Liver (tissue), 9 donors: ENCODE measurements around the gene TREML2. TPM values are rescaled to one million over a fixed set of nuclear protein-coding genes. Genes with fewer than 3 reads are reported as not detected.

Experiments
- DNase-seq: peaks from one replicate; pipeline ENCODE4 v3.0.0-alpha.2; 2017; ENCODE audit warnings: low spot score
- H3K27ac ChIP-seq, 2 donors: one replicate each; pipeline ENCODE4 v1.7.0; 2013; ENCODE audit warnings: inconsistent platforms in 2 of 2, low read length in 2 of 2, control low read depth in 1 of 2, low read depth in 1 of 2, mild to moderate bottlenecking in 1 of 2
- H3K27me3 ChIP-seq, 4 donors: one replicate each; pipeline versions ENCODE4 v1.6.1 to v1.7.0; 2013; ENCODE audit warnings: low read length in 3 of 4, inconsistent platforms in 1 of 4, mild to moderate bottlenecking in 1 of 4, moderate library complexity in 1 of 4; ENCODE audit not compliant: control insufficient read depth in 4 of 4, insufficient read depth in 4 of 4
- H3K36me3 ChIP-seq, 4 donors: one replicate each; pipeline versions ENCODE4 v1.6.1 to v1.7.0; 2013; ENCODE audit warnings: low read length in 3 of 4, mild to moderate bottlenecking in 3 of 4, low read depth in 1 of 4, moderate library complexity in 1 of 4; ENCODE audit not compliant: control insufficient read depth in 4 of 4, insufficient read depth in 3 of 4
- H3K4me1 ChIP-seq, 4 donors: one replicate each; pipeline versions ENCODE4 v1.6.1 to v1.7.0; 2013; ENCODE audit warnings: low read length in 3 of 4, mild to moderate bottlenecking in 3 of 4, moderate library complexity in 1 of 4; ENCODE audit not compliant: control insufficient read depth in 4 of 4, insufficient read depth in 4 of 4
- H3K4me3 ChIP-seq, 3 donors: one replicate each; pipeline versions ENCODE4 v1.6.1 to v1.7.0; 2013; ENCODE audit warnings: low read length in 3 of 3, control low read depth in 1 of 3, low read depth in 1 of 3, mild to moderate bottlenecking in 1 of 3
- H3K9ac ChIP-seq, 2 donors: one replicate each; pipeline ENCODE4 v1.7.0; 2013; ENCODE audit warnings: low read length in 2 of 2, mild to moderate bottlenecking in 2 of 2, moderate library complexity in 2 of 2, control low read depth in 1 of 2, low read depth in 1 of 2
- H3K9me3 ChIP-seq, 4 donors: one replicate each; pipeline versions ENCODE4 v1.6.1 to v1.7.0; 2013; ENCODE audit warnings: low read length in 3 of 4; ENCODE audit not compliant: control insufficient read depth in 4 of 4
- ATF3 ChIP-seq: IDR thresholded peaks from 2 replicates; pipeline ENCODE4 v1.6.1; 2016; ENCODE audit warnings: antibody characterized with exemption
- EGR1 ChIP-seq, 2 donors: IDR thresholded peaks; 2 replicates each; pipeline ENCODE4 v1.6.1; 2016 to 2018; ENCODE audit warnings: antibody characterized with exemption in 2 of 2, low read depth in 2 of 2
- FOXA1 ChIP-seq: IDR thresholded peaks from 2 replicates; pipeline ENCODE4 v1.6.1; 2016; ENCODE audit warnings: antibody characterized with exemption
- GABPA ChIP-seq, 2 donors: IDR thresholded peaks in 1 of 2; conservative IDR thresholded peaks in 1 of 2; 2 replicates each; pipeline ENCODE4 v1.6.1; 2016; ENCODE audit warnings: antibody characterized with exemption in 2 of 2, mild to moderate bottlenecking in 1 of 2, moderate library complexity in 1 of 2
- HNF4A ChIP-seq, 2 donors: conservative IDR thresholded peaks; 2 replicates each; pipeline ENCODE4 v1.6.1; 2016; ENCODE audit warnings: antibody characterized with exemption in 2 of 2, mild to moderate bottlenecking in 2 of 2
- HNF4G ChIP-seq: IDR thresholded peaks from 2 replicates; pipeline ENCODE4 v1.6.1; 2016; ENCODE audit warnings: antibody characterized with exemption
- JUND ChIP-seq, 2 donors: IDR thresholded peaks; 2 replicates each; pipeline ENCODE4 v1.6.1; 2016; ENCODE audit warnings: antibody characterized with exemption in 2 of 2
- NR2F2 ChIP-seq: IDR thresholded peaks from 2 replicates; pipeline ENCODE4 v1.6.1; 2016; ENCODE audit warnings: antibody characterized with exemption
- RAD21 ChIP-seq, 2 donors: IDR thresholded peaks; 2 replicates each; pipeline ENCODE4 v1.6.1; 2016; ENCODE audit warnings: antibody characterized with exemption in 2 of 2, mild to moderate bottlenecking in 2 of 2
- RXRA ChIP-seq, 2 donors: IDR thresholded peaks; 2 replicates each; pipeline ENCODE4 v1.6.1; 2017 to 2018; ENCODE audit warnings: antibody characterized with exemption in 2 of 2, mild to moderate bottlenecking in 1 of 2
- SP1 ChIP-seq: IDR thresholded peaks from 2 replicates; pipeline ENCODE4 v1.6.1; 2018; ENCODE audit warnings: antibody characterized with exemption, mild to moderate bottlenecking
- TAF1 ChIP-seq: conservative IDR thresholded peaks from 2 replicates; pipeline ENCODE4 v1.6.1; 2016; ENCODE audit warnings: antibody characterized with exemption, mild to moderate bottlenecking
- YY1 ChIP-seq: IDR thresholded peaks from 2 replicates; pipeline ENCODE4 v1.6.1; 2016; ENCODE audit warnings: antibody characterized with exemption, mild to moderate bottlenecking
- WGBS: extraction: QIAGEN DNeasy Blood & Tissue Kit; methylation state at CpG from one replicate; pipeline ENCODE4 v1.1.7; 2013; 5-methylcytosine and 5-hydroxymethylcytosine counted together
- polyA plus RNA-seq, 2 donors: library from polyadenylated mRNA; stranded (reverse) in 1 of 2; unstranded in 1 of 2; fragments of 200-250 nt in 1 of 2; fragments of >200 nt in 1 of 2; fragmentation: Nextera tagmentation in 1 of 2; extraction: Ambion mirVana in 1 of 2; gene quantifications; one replicate each; pipeline versions ENCODE4 v1.2.1 to v1.2.3, GENCODE V29; 2013 to 2015
- total RNA-seq, 2 donors: library from RNA; depleted of rRNA; stranded (reverse); fragments of >200 nt; gene quantifications; one replicate each; pipeline ENCODE4 v1.2.3, GENCODE V29; 2014
- TF ChIP-seq, protein P1 (sequence below): fragments of 150-350 bp; IDR thresholded peaks from 2 replicates; pipeline ENCODE4 v1.5.1; 2017; ENCODE audit warnings: improper control_type of control experiment, low read depth, low read length; ENCODE audit not compliant: missing input control
- TF ChIP-seq, protein P2 (sequence below): IDR thresholded peaks from 2 replicates; pipeline ENCODE4 v1.6.1; 2016; ENCODE audit warnings: antibody characterized with exemption
- TF ChIP-seq, protein P3 (sequence below): IDR thresholded peaks from 2 replicates; pipeline ENCODE4 v1.6.1; 2016; ENCODE audit warnings: antibody characterized with exemption, mild to moderate bottlenecking
- donor health status: healthy.
- donor health status: healthy.
- donor health status: healthy.
- donor health status: healthy.
- donor health status: healthy.

The TREML2 gene
- total and polyA plus RNA-seq, 4 donors = 0.03 to 9.8 (median 0.23) TPM

GRCh38 chr6:41156771-41157170 is 44.2 kb downstream of the TREML2 start:
- Histone ChIP-seq H3K27me3 (no peaks in the 10 kb centered on the region), H3K9me3 (no peaks in the 10 kb centered on the region), H3K36me3 (no peaks in the 10 kb centered on the region), H3K9ac (no peak overlapping the region), H3K4me3 (no peak overlapping the region), H3K4me1 (no peaks in the 10 kb centered on the region), H3K27ac (no peak overlapping the region)
- no peak for TF ChIP-seq HNF4A (conservative IDR thresholded peaks at IDR 0.05)
- no peak for DNase-seq
- WGBS = 93% methylated on average over 6 of the region's 6 CpGs

GRCh38 chr6:41156001-41156400 is 44.9 kb downstream of the TREML2 start:
- Histone ChIP-seq H3K27me3 (no peaks in the 10 kb centered on the region), H3K9ac (no peak overlapping the region), H3K9me3 (no peaks in the 10 kb centered on the region), H3K36me3 (no peaks in the 10 kb centered on the region), H3K27ac (no peak overlapping the region), H3K4me3 (no peak overlapping the region), H3K4me1 (no peaks in the 10 kb centered on the region)
- DNase-seq = no peak
- TF ChIP-seq FOXA1 (no peak), SP1 (no peak), HNF4A (conservative IDR thresholded peaks at IDR 0.05) (no peak), ATF3 (no peak), RXRA (IDR thresholded peaks at IDR 0.05) (no peak), JUND (IDR thresholded peaks at IDR 0.05) (no peak), EGR1 (IDR thresholded peaks at IDR 0.05; ENCODE audit: low read depth in 2 of 2) (no peak), RAD21 (IDR thresholded peaks at IDR 0.05) (no peak), YY1 (no peak), GABPA (IDR thresholded peaks at IDR 0.05 in 1 of 2, conservative IDR thresholded peaks at IDR 0.05 in 1 of 2) (no peak), TAF1 (no peak)
- TF ChIP-seq, protein P1, sequence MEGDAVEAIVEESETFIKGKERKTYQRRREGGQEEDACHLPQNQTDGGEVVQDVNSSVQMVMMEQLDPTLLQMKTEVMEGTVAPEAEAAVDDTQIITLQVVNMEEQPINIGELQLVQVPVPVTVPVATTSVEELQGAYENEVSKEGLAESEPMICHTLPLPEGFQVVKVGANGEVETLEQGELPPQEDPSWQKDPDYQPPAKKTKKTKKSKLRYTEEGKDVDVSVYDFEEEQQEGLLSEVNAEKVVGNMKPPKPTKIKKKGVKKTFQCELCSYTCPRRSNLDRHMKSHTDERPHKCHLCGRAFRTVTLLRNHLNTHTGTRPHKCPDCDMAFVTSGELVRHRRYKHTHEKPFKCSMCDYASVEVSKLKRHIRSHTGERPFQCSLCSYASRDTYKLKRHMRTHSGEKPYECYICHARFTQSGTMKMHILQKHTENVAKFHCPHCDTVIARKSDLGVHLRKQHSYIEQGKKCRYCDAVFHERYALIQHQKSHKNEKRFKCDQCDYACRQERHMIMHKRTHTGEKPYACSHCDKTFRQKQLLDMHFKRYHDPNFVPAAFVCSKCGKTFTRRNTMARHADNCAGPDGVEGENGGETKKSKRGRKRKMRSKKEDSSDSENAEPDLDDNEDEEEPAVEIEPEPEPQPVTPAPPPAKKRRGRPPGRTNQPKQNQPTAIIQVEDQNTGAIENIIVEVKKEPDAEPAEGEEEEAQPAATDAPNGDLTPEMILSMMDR = no peak
- TF ChIP-seq, protein P2, sequence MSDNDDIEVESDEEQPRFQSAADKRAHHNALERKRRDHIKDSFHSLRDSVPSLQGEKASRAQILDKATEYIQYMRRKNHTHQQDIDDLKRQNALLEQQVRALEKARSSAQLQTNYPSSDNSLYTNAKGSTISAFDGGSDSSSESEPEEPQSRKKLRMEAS = no peak
- 89% methylated on average over 4 of the region's 4 CpGs for WGBS

DNA sequence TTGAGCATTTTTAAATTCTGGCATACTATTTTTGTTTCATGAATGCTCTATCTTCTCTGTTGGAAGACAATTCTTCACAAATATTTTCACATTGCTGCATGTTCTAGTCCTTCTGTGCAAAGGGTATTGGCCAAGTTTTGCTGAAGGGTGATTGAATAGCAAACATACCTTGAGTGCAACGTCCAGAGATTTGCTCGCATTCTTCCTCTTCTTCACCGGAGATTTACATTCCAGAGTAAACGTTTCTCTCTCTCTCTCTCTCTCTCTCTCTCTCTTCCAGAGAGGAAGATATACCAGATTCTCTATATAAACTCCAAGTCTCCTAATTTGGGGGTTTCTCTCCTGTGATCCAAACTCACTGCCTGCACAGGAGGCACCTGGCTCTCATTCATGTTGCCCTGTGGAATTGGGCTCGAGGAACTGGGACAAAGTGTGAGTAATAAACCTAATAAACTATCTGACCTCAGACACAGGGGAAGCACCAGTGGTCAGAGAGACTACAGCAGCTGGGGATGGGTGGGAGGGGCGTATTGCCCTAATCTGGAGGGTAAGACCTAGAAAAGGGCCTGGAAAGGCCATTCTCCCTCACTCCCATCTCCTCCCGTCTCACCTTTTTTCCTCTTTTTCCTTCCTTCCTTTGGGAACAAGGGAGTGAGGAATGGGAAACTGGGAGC is 45.7 kb downstream of the TREML2 start:
- 43% methylated on average over 7 of the region's 7 CpGs for WGBS
- no peaks in the 10 kb centered on the region for H3K27me3 ChIP-seq
- TF ChIP-seq NR2F2 = no peak
- TF ChIP-seq, protein P2 = no peak
- TF ChIP-seq TAF1 = no peak
- TF ChIP-seq RXRA (IDR thresholded peaks at IDR 0.05) = no peak
- TF ChIP-seq SP1 = no peak
- TF ChIP-seq FOXA1 = no peak
- no peak for TF ChIP-seq HNF4A (conservative IDR thresholded peaks at IDR 0.05)
- TF ChIP-seq, protein P1 = no peak
- TF ChIP-seq HNF4G = no peak
- TF ChIP-seq, protein P3, sequence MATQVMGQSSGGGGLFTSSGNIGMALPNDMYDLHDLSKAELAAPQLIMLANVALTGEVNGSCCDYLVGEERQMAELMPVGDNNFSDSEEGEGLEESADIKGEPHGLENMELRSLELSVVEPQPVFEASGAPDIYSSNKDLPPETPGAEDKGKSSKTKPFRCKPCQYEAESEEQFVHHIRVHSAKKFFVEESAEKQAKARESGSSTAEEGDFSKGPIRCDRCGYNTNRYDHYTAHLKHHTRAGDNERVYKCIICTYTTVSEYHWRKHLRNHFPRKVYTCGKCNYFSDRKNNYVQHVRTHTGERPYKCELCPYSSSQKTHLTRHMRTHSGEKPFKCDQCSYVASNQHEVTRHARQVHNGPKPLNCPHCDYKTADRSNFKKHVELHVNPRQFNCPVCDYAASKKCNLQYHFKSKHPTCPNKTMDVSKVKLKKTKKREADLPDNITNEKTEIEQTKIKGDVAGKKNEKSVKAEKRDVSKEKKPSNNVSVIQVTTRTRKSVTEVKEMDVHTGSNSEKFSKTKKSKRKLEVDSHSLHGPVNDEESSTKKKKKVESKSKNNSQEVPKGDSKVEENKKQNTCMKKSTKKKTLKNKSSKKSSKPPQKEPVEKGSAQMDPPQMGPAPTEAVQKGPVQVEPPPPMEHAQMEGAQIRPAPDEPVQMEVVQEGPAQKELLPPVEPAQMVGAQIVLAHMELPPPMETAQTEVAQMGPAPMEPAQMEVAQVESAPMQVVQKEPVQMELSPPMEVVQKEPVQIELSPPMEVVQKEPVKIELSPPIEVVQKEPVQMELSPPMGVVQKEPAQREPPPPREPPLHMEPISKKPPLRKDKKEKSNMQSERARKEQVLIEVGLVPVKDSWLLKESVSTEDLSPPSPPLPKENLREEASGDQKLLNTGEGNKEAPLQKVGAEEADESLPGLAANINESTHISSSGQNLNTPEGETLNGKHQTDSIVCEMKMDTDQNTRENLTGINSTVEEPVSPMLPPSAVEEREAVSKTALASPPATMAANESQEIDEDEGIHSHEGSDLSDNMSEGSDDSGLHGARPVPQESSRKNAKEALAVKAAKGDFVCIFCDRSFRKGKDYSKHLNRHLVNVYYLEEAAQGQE = no peak
- no peak for TF ChIP-seq EGR1 (IDR thresholded peaks at IDR 0.05; ENCODE audit: low read depth in 2 of 2)
- TF ChIP-seq RAD21 (IDR thresholded peaks at IDR 0.05) = no peak
- no peak for TF ChIP-seq GABPA (IDR thresholded peaks at IDR 0.05 in 1 of 2, conservative IDR thresholded peaks at IDR 0.05 in 1 of 2)
- no peak for TF ChIP-seq YY1
- no peak for TF ChIP-seq JUND (IDR thresholded peaks at IDR 0.05)
- TF ChIP-seq ATF3 = no peak

More for the DNA sequence above, 45.7 kb downstream of the TREML2 start:
- Histone ChIP-seq H3K4me3 (no peak overlapping the region), H3K36me3 (no peaks in the 10 kb centered on the region), H3K4me1 (no peaks in the 10 kb centered on the region), H3K27ac (no peak overlapping the region), H3K9ac (no peak overlapping the region), H3K9me3 (no peaks in the 10 kb centered on the region)
- no peak for DNase-seq
